HG03571 (cell line): Measurements from ENCODE around the gene ENTPD8.
"Not testable (repeated sequence)": the region's sequence is repeated elsewhere in the genome, so short reads cannot be mapped to it uniquely, and the experiment has no call there.

Experiments
- ATAC-seq: cut with Tn5 transposase; IDR thresholded peaks from one replicate; pipeline ENCODE4 v1.9.1; 2021; ENCODE audit not compliant: unreplicated experiment

The ENTPD8 gene

GRCh38 chr9:137396634-137397367 is 44.4 kb downstream of the ENTPD8 start:
- no peak for ATAC-seq

- no peak for ATAC-seq
Measured at GRCh38 chr9:137396227-137396626, 44.9 kb downstream of the ENTPD8 start.

GRCh38 chr9:137395666-137396010 is 45.5 kb downstream of the ENTPD8 start:
- no peak for ATAC-seq

GRCh38 chr9:137394866-137395665 is 46.1 kb downstream of the ENTPD8 start:
- ATAC-seq = no peak

GRCh38 chr9:137393176-137394150 is 47.7 kb downstream of the ENTPD8 start:
- ATAC-seq = no peak

GRCh38 chr9:137392232-137393007 is 48.7 kb downstream of the ENTPD8 start:
- ATAC-seq = no peak

- ATAC-seq = no peak
Measured at GRCh38 chr9:137391411-137391754, 49.8 kb downstream of the ENTPD8 start.

GRCh38 chr9:137390553-137391410 is 50.4 kb downstream of the ENTPD8 start:
- no peak for ATAC-seq

GRCh38 chr9:137389428-137389746 is 51.8 kb downstream of the ENTPD8 start:
- no peak for ATAC-seq

GRCh38 chr9:137388589-137389427 is 52.3 kb downstream of the ENTPD8 start:
- ATAC-seq = no peak

GRCh38 chr9:137387891-137388560 is 53.1 kb downstream of the ENTPD8 start:
- ATAC-seq = no peak

- no peak for ATAC-seq
Measured at GRCh38 chr9:137387114-137387890, 53.9 kb downstream of the ENTPD8 start.

GRCh38 chr9:137386507-137387113 is 54.5 kb downstream of the ENTPD8 start:
- ATAC-seq = not testable (repeated sequence)

GRCh38 chr9:137385061-137385655 is 56.0 kb downstream of the ENTPD8 start:
- no peak for ATAC-seq
